G401.6 (cell line): Measurements from ENCODE around the gene TBC1D9B.

Experiments
- FAIRE-seq: peaks from 2 replicates; lab custom pipeline; 2012; peaks lifted over from hg19 to GRCh38; lab: Jason Lieb, UNC

TBC1D9B gene

GRCh38 chr5:179868541-179868940, 39.2 kb downstream of the TBC1D9B start:
- no peak for FAIRE-seq

GRCh38 chr5:179867476-179867875, 40.2 kb downstream of the TBC1D9B start:
- no peak for FAIRE-seq

GRCh38 chr5:179867079-179867465, 40.6 kb downstream of the TBC1D9B start:
- no peak for FAIRE-seq

- FAIRE-seq = no peak
Measured at GRCh38 chr5:179866241-179867078, 41.2 kb downstream of the TBC1D9B start.

DNA sequence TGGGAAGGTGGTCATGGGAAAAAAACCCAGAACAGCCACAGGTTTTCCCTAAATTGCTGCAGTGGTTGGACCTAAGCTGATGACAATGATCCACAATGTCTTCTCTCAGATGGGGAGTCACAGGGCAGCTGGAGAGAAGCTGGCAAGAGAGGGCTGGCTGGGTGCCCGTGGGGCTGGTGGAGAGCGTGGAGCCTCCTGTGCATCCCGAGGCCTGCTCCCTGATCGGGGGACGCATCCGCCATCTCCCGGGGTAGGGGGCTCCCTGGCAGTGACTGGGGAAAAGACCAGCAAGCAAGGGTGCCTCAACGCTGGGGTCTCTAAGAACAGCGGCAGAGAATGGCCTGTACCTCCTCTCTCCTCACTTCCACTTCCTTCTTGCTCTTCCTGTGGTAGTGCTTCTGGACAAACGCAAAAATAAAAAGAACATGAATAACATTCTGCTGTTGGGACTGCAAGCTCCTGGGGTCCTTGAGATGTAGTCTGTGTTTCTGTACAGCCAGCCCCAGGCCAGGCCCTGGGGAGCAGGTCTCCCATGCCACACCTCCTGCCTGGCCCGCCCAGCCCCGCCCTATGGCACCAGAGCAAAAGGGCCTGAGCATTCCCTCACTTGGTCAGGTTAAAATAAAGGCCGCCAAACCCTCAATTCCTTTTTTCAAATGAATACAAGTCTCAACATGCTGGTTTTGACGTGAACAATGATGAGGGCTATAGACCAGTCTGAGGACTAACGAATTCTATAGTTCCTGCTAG, 42.0 kb downstream of the TBC1D9B start:
- no peak for FAIRE-seq

DNA sequence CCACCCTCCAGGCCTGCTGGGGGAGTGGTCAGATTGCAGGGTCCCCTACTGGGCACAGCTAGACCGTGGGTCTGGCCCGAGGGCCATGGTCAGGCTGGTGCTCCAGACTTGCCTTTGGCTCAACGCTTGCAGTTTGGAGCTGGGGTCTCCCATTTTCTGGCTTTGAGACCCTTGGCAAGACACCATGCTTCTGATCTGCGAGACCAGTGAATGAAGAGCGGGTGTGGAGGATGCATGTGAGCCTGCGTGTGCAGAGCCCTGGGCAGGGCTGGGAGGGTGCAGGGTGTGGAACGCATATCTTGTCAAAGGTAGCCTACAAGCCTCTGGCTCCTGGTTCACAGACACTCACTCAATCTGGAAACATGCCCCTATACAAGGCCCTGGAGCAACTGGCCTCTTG, 43.0 kb downstream of the TBC1D9B start:
- no peak for FAIRE-seq

DNA sequence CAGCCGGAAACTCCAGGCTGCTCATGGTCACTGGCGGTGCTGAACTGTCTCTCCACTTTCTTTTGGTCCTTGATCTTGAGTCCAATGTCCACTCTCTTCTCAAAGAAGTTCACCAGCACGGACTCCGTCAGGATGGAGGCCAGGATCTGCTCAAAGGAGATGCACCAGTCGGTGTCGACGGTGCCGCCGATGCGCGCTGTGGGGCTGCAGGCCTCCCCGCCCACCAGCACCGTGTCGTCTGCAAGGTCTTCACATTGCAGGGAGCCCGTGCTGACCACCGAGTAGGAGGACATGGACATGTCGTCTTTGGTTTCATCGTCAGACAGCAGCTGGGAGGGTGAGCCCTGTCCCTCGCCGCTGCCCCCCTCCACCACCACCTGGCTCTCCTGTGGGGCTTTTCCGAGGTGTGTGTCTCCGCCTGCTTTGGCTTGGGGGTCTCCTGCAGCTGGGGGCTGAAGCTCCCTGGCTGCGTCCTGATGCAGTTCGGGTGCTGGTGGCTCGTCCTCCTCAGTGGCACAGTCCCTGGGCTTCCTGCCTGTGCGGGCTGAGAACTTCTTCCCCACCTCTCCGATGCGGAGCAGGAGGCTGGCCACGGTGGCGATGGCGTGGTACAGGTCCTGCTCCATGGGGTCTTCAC, 44.1 kb downstream of the TBC1D9B start:
- no peak for FAIRE-seq

GRCh38 chr5:179862891-179863290, 44.8 kb downstream of the TBC1D9B start:
- no peak for FAIRE-seq

- no peak for FAIRE-seq
Measured at GRCh38 chr5:179862296-179862695, 45.4 kb downstream of the TBC1D9B start.

DNA sequence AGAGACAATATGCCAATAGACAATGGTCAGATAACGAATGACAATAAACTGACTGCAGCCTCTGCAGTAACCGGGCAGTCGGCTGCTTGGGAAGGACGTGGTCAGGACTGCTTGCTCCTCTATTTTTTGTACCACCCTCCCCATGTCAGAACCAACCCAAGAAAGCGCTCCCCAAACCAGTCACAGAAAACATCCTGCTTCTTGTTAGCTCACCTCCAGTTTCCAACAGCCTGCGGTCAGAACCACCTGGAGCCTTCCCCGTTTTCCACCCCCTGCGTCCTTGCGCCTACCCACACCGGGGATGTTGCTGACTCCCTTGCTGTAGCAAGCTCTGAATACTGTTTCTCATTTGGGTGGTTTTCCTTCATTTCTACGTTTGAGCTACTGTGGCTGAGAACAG, 47.4 kb downstream of the TBC1D9B start:
- no peak for FAIRE-seq

GRCh38 chr5:179858586-179859427, 48.9 kb downstream of the TBC1D9B start, which contains the start of gene MRNIP:
TSS of gene MRNIP (minus strand) at chr5:179858817. CDS start at chr5:179858796, 21 bp downstream.
- FAIRE-seq = peak; percentile 80

DNA sequence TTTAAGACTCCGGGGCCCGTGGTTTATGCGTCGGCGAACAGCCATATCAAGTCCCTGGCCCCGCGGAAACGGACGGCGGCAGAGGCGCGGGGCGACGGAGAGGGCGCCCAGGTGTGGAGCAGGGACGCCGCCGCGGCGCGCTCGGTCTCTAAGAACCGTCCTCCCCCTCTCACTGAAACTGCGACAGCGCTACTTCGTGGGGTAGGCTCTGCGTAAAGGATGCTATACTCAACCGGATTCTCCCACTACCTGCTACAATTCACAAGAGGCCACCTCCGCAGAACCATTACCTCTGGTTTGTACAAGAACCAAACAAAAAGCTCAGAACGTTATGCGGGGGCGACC, 49.5 kb downstream of the TBC1D9B start:
- FAIRE-seq = no peak

DNA sequence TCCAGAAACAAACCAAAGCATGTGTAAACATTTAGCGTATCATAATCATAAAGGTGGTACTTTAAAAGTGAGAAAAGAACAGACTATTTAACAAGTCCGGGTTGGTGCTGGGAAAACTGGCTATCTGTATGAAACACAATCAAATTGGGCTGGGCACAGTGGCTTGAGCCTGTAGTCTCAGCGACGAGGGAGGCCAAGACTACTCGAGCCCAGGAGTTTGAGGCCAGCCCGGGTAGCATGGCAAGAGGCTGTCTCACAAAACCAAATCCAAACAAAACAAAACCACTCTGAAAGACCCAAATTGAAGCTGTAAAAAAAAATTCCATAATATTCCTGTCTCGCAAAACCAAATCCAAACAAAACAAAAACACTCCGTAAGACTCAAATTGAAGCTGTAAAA, 53.3 kb downstream of the TBC1D9B start:
- FAIRE-seq = no peak

DNA sequence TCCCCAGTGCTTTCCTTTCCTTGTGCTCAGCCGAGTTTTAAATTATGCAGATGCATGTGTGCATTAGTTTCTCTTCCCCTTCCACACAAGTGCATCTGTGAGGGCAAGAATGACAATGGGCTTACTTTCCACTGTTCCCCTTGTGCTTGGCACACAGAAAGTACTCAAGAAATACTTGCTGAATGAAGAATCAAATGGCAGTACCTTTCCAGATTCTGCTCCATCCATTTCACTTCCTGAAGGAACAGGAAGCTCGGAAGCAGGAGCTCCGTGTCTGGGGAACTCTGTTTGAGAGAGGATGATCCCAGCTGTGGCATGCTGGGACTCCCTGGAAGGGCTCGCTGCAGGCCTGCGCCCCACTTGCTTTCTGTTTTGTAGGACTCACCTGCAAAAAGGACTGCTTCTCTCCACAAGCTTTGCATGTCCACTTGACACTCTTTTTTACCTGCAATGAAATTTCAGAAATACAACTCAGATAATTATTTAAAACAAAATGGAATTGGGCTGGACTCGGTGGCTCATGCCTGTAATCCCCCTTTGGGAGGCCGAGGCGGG, 54.6 kb downstream of the TBC1D9B start:
- FAIRE-seq = no peak

DNA sequence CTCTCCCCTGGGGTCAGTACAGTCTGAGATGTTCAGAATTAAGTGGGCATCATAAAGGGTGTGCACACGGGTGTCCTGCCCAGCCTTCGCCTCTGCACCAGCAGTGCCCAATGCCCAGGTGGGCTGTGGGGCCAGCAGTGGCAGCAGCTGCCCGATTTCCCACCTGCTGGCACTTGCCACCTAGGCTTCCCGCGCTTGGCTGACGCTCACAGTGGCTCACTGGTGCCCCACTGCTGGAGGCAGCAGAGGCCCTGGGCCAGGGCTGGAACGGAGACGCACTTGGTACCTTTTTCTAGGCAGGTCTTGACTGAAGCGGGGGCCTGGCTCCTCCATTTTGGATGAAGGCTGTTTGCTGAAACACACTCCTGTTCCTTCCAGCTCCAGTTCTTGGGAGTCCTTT, 66.1 kb downstream of the TBC1D9B start:
- FAIRE-seq = no peak

DNA sequence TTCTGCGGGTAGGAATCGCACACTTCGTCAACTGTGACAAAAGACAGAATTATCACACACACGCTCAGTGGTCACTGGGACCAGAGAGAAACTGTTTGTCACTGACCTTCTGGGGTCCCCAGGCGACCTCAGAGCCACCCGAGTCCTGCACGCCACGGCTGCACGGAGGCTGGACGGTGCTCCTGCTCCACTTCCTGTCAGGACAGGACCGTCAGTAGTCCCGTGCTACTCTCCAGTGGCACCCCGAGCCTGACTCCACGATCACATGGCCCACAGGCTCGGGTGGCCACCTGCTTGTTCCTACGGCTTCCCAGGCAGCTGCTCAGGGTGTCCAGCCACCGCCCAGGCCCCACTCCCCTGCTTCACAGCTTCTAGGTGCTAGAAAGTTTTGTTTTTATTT, 66.9 kb downstream of the TBC1D9B start:
- FAIRE-seq = no peak

- FAIRE-seq = no peak
Measured at GRCh38 chr5:179840321-179840720, 67.4 kb downstream of the TBC1D9B start.

DNA sequence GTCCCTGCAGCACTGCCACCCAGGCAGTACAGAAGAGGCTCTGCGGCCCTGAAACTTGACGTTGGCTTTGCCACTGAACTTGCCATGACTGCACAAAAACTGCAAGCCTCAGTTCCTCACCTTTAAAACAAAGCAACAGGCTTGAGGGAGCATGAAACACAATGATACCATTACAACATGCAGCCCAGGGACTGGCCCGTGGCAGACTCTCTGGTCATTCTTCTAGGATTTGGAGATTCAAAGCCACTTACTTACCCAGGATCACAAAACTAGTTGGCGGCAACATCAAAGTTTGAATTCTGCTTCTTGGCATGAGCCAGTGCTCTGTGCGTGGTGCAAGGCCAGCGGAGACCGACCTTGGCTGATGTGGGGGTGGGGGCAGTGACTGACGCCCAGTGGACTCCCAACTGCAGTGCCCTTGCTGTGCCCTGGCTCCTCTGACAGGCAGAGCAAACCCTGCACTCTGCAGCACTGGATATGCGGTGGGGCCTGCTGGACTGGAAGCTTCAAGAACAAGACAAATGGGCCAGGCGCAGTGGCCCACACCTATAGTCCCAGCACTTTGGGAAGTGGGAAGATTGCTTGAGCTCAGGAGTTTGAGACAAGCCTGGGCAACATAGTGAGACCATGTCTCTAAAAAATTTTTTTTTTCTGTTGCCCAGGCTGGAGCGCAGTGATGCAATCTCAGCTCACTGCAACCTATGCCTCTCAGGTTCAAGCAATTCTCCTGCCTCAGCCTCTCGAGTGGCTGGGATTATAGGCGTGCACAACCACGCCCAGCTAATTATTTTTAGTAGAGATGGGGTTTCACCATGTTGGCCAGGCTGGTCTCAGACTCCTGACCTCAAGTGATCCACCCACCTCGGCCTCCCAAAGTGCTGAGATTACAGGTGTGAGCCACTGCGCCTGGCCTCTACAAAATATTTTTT, 68.1 kb downstream of the TBC1D9B start:
- no peak for FAIRE-seq

- no peak for FAIRE-seq
Measured at GRCh38 chr5:179837076-179838011, 70.4 kb downstream of the TBC1D9B start.
